GM19023 (cell line): ENCODE measurements around the gene TRAK1.

Experiments used
- ATAC-seq: cut with Tn5 transposase; IDR thresholded peaks from one replicate; pipeline ENCODE4 v1.9.1; 2021; ENCODE audit warnings: mild to moderate bottlenecking, moderate library complexity; ENCODE audit not compliant: unreplicated experiment

The TRAK1 gene

GRCh38 chr3:42228796-42229195 lies 137.6 kb downstream of the TRAK1 start:
- no peak for ATAC-seq

- no peak for ATAC-seq
Measured at GRCh38 chr3:42229266-42229941, 138.2 kb downstream of the TRAK1 start.

- no peak for ATAC-seq
Measured at GRCh38 chr3:42229942-42230688, 139.0 kb downstream of the TRAK1 start.

- no peak for ATAC-seq
Measured at GRCh38 chr3:42230860-42231259, 139.7 kb downstream of the TRAK1 start.

- ATAC-seq, result no peak
Measured at GRCh38 chr3:42235532-42235931, 144.4 kb downstream of the TRAK1 start.

GRCh38 chr3:42236611-42237010 lies 145.5 kb downstream of the TRAK1 start:
- ATAC-seq, result no peak

- no peak for ATAC-seq
Measured at GRCh38 chr3:42246091-42246490, 154.9 kb downstream of the TRAK1 start.

GRCh38 chr3:42247576-42248027 lies 156.4 kb downstream of the TRAK1 start:
- ATAC-seq, result peak; percentile 48

- ATAC-seq, result no peak
Measured at GRCh38 chr3:42250761-42251160, 159.6 kb downstream of the TRAK1 start.

GRCh38 chr3:42254566-42254965 lies 163.4 kb downstream of the TRAK1 start:
- ATAC-seq, result no peak

GRCh38 chr3:42256135-42256819 lies 165.1 kb downstream of the TRAK1 start:
- ATAC-seq, result no peak

GRCh38 chr3:42257007-42257406 lies 165.8 kb downstream of the TRAK1 start:
- ATAC-seq, result no peak

- ATAC-seq, result no peak
Measured at GRCh38 chr3:42262525-42262924, 171.4 kb downstream of the TRAK1 start.

- no peak for ATAC-seq
Measured at GRCh38 chr3:42263354-42264346, 172.5 kb downstream of the TRAK1 start.

GRCh38 chr3:42264399-42265058 lies 173.4 kb downstream of the TRAK1 start:
- ATAC-seq, result no peak

- ATAC-seq, result no peak
Measured at GRCh38 chr3:42265059-42265991, 174.2 kb downstream of the TRAK1 start.

GRCh38 chr3:42266085-42266484 lies 174.9 kb downstream of the TRAK1 start, which contains the start of gene CCK:
TSS of gene CCK (minus strand) at chr3:42266185. CDS start at chr3:42263630, 2,555 bp downstream.
- no peak for ATAC-seq

GRCh38 chr3:42267878-42268277 lies 176.7 kb downstream of the TRAK1 start:
- ATAC-seq, result no peak

- ATAC-seq, result no peak
Measured at GRCh38 chr3:42269647-42270046, 178.5 kb downstream of the TRAK1 start.
